OCI-M1 (cell line): ENCODE measurements around the gene TOMM7.

Source experiments
- DNase-seq: peaks from one replicate; lab custom pipeline; 2025; lab: John Stamatoyannopoulos, UW

TOMM7 gene

GRCh38 chr7:22822486-22823141 lies at the start of gene TOMM7:
Gene TOMM7 (minus strand): TSS chr7:22822849. CDS start chr7:22822779, 70 bp downstream.
- peak; percentile 96 for DNase-seq

GRCh38 chr7:22872096-22872807 lies 49.6 kb upstream of the TOMM7 start:
- peak; percentile 11 for DNase-seq

GRCh38 chr7:22871661-22872060 lies 49.0 kb upstream of the TOMM7 start:
- no peak for DNase-seq

GRCh38 chr7:22868509-22868908 lies 45.9 kb upstream of the TOMM7 start:
- no peak for DNase-seq

- DNase-seq, result no peak
Measured at GRCh38 chr7:22867589-22867988, 44.9 kb upstream of the TOMM7 start.

- no peak for DNase-seq
Measured at GRCh38 chr7:22867003-22867402, 44.4 kb upstream of the TOMM7 start.

- DNase-seq, result no peak
Measured at GRCh38 chr7:22865602-22865960, 42.9 kb upstream of the TOMM7 start.

- no peak for DNase-seq
Measured at GRCh38 chr7:22864855-22865601, 42.4 kb upstream of the TOMM7 start.

GRCh38 chr7:22864301-22864700 lies 41.7 kb upstream of the TOMM7 start:
- DNase-seq, result no peak

- no peak for DNase-seq
Measured at GRCh38 chr7:22863156-22863899, 40.7 kb upstream of the TOMM7 start.

GRCh38 chr7:22861576-22861975 lies 38.9 kb upstream of the TOMM7 start:
- DNase-seq, result no peak

- peak; percentile 34 for DNase-seq
Measured at GRCh38 chr7:22860784-22861482, 38.3 kb upstream of the TOMM7 start.

GRCh38 chr7:22860337-22860736 lies 37.7 kb upstream of the TOMM7 start:
- DNase-seq, result no peak

- DNase-seq, result no peak
Measured at GRCh38 chr7:22859641-22860290, 37.1 kb upstream of the TOMM7 start.

- no peak for DNase-seq
Measured at GRCh38 chr7:22858640-22859561, 36.3 kb upstream of the TOMM7 start.

- no peak for DNase-seq
Measured at GRCh38 chr7:22858274-22858639, 35.6 kb upstream of the TOMM7 start.

- DNase-seq, result no peak
Measured at GRCh38 chr7:22856416-22856815, 33.8 kb upstream of the TOMM7 start.

GRCh38 chr7:22855049-22855392 lies 32.4 kb upstream of the TOMM7 start:
- DNase-seq, result no peak

- DNase-seq, result peak; percentile 89
Measured at GRCh38 chr7:22854158-22855048, 31.8 kb upstream of the TOMM7 start.
